D721Med (cell line): Measurements from ENCODE around the gene PNO1.

Experiments
- DNase-seq: peaks from one replicate; pipeline ENCODE4 v3.0.0; 2011; ENCODE audit warnings: low spot score; ENCODE audit not compliant: insufficient read length
- FAIRE-seq: peaks from 2 replicates; lab custom pipeline; 2011; peaks lifted over from hg19 to GRCh38; lab: Jason Lieb, UNC
- TF ChIP-seq, protein P1 (sequence below): IDR thresholded peaks from 2 replicates; pipeline ENCODE4 v1.5.1; 2012; ENCODE audit warnings: mild to moderate bottlenecking, control low read depth; ENCODE audit not compliant: insufficient read depth; ENCODE audit errors: missing control alignments

PNO1 gene

DNA sequence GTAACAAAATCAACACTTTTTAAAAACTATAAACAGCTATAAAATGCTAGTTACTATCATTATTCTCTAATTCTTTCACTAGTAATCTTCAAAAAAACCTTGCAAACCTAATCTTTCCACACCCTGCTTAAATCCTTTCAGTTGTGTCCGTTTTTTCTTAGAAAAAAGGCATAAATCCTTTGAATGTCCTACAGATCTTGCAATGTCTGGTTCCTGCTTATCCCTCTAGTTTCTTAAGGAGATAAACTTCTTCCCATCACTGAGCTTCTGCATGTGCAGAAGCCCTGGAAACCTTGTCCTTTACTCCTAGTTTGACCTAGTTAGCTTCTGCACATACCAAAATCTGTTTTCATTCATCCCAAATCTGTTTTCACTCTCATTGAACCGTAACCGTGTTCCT is 1.3 kb upstream of the PNO1 start:
- TF ChIP-seq, protein P1, sequence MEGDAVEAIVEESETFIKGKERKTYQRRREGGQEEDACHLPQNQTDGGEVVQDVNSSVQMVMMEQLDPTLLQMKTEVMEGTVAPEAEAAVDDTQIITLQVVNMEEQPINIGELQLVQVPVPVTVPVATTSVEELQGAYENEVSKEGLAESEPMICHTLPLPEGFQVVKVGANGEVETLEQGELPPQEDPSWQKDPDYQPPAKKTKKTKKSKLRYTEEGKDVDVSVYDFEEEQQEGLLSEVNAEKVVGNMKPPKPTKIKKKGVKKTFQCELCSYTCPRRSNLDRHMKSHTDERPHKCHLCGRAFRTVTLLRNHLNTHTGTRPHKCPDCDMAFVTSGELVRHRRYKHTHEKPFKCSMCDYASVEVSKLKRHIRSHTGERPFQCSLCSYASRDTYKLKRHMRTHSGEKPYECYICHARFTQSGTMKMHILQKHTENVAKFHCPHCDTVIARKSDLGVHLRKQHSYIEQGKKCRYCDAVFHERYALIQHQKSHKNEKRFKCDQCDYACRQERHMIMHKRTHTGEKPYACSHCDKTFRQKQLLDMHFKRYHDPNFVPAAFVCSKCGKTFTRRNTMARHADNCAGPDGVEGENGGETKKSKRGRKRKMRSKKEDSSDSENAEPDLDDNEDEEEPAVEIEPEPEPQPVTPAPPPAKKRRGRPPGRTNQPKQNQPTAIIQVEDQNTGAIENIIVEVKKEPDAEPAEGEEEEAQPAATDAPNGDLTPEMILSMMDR, result no peak
- DNase-seq (no peak), FAIRE-seq (no peak)

DNA sequence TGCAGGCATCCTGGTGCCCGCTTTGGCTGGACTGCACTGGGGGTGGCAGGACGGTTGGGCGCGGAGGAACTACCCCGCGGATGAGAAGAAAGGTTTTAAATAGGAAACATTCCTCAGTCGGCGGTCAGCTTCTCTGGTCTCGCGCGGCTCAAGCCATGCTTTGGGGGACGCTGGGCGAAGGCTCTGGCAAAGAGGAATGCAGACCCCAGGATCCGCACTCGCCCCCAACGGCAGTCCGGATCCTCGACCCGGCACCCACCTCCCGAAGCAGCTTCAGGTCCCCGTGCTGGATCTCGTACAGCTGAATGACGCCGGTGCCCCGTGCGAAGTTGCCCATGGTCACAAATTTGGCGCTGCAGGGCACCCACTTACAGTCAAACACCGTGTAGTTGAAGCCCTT is 686 bp upstream of the PNO1 start:
- FAIRE-seq, result no peak
- TF ChIP-seq, protein P1, result no peak
- no peak for DNase-seq

DNA sequence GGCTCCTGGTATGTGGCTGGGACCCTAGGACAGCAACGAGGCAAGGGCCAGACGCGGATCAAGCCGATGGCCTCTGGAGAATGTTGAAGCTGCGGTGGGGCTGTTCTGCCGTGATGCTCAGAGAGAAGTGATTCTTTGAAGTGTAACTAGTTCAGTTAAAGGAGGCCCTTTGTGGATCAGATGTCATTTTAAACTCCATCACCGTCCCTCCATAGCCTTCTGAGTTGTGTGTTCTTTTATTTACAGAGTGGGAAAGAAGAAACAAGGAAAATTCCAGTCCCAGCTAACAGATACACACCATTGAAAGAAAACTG is 403 bp downstream of the PNO1 start:
- DNase-seq, result no peak
- no peak for FAIRE-seq
- TF ChIP-seq, protein P1, result no peak

DNA sequence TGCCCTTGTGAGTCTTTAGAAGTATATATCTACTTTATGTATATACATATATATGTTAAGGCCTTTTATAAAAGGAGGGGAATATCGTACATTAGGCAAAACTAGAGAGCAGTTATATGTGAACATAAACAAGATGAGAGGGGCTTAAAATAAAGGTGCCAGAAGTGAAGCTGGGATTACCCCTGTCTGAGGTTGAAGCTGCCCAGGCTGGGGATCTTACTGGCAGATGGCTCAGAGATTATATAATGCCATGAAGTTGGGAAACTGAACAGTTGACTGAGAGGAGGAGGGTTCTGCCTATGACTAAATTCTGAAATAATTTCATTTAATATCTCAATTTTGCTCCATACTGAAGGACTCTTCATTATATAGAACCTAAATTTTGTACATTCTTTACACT is 6.0 kb downstream of the PNO1 start:
- FAIRE-seq (peak; percentile 58), DNase-seq (peak; percentile 41)
- TF ChIP-seq, protein P1, result no peak

DNA sequence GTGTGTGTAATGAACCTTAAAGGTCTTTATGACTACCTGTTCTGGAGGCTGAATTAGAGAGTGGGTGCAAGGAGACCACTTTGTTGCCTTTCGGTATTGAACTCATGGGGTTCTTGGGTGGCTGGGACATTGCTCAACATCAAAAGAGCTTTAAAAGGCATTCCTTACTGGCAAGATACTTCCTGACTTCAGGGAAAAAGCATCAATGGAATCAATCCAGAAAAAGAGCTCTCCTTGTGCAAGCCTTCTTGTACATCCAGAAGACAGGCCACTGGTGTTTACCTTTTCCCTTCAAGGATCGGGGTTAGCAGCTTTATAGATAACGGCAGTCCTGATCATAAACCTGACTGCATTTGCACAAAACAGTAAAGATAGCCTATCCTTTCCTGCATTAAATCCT is 9.5 kb downstream of the PNO1 start:
- TF ChIP-seq, protein P1, result no peak
- no peak for DNase-seq
- no peak for FAIRE-seq

DNA sequence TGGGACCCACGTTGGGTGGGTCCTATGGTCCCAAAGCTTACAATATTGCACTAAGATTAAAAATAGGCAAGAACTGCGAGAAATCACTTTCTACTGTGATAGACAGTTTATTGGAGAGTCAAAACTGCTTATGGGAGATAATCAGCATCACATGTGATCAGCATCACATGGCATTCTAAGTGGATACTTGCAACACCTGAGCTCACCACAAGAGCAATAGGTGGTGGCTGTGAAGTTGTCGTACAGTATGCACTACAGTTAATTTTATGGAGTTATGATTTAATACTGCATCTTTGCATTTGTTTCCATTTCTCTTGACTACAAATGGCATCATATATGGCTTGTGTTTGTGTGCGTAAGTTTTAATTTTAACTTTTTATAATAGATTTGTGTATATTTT is 11.6 kb downstream of the PNO1 start:
- FAIRE-seq (no peak), DNase-seq (no peak)
- TF ChIP-seq, protein P1, result no peak

DNA sequence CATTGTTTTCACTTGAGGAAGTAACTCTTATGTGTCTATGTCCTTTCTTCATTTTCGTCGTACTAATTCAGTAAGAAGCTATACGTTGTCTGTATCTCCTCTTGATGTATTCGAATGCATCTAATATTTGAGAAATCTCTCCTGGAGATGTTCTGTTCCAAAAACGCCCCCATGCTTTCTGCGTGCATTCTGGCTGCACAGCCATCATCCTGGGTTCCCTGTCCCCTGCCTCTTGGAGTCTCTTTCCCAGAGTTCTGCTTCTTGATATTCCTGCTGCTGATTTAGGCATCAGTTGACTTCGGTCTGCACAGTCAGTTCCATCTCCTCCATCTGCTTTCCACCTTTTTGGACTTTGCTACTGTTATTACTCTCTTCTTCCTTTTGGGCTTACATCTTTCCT is 13.5 kb downstream of the PNO1 start:
- DNase-seq, result no peak
- no peak for FAIRE-seq
- TF ChIP-seq, protein P1, result no peak
